NB4 (cell line): ENCODE measurements around the gene TNRC18.

Experiments used
- MAX ChIP-seq: IDR thresholded peaks from 2 replicates; pipeline ENCODE4 v1.6.1; 2011; ENCODE audit warnings: low read depth, low read length
- MYC ChIP-seq: IDR thresholded peaks from 2 replicates; pipeline ENCODE4 v1.6.1; 2011; ENCODE audit warnings: low read depth, low read length
- POLR2A ChIP-seq: IDR thresholded peaks from 2 replicates; pipeline ENCODE4 v1.6.1; 2011; ENCODE audit warnings: mild to moderate bottlenecking; ENCODE audit not compliant: insufficient read length; ENCODE audit errors: extremely low read depth
- TF ChIP-seq, protein P1 (sequence below): IDR thresholded peaks from one replicate; pipeline ENCODE4 v1.5.1; 2012; ENCODE audit warnings: low read depth, low read length

GRCh38 chr7:5452937-5453540 lies 29.4 kb upstream of the TNRC18 start:
- no peak for TF ChIP-seq POLR2A
- TF ChIP-seq, protein P1, sequence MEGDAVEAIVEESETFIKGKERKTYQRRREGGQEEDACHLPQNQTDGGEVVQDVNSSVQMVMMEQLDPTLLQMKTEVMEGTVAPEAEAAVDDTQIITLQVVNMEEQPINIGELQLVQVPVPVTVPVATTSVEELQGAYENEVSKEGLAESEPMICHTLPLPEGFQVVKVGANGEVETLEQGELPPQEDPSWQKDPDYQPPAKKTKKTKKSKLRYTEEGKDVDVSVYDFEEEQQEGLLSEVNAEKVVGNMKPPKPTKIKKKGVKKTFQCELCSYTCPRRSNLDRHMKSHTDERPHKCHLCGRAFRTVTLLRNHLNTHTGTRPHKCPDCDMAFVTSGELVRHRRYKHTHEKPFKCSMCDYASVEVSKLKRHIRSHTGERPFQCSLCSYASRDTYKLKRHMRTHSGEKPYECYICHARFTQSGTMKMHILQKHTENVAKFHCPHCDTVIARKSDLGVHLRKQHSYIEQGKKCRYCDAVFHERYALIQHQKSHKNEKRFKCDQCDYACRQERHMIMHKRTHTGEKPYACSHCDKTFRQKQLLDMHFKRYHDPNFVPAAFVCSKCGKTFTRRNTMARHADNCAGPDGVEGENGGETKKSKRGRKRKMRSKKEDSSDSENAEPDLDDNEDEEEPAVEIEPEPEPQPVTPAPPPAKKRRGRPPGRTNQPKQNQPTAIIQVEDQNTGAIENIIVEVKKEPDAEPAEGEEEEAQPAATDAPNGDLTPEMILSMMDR = no peak
- no peak; the same call in 1 of the 2 replicates for TF ChIP-seq MAX
- TF ChIP-seq MYC = no peak
